ENCODE measurements around the gene EDIL3. TPM values are rescaled to one million over a fixed set of nuclear protein-coding genes. Genes with fewer than 3 reads are reported as not detected.

The EDIL3 gene
- total and polyA plus RNA-seq, 2 donors (not counting 1 experiment from before 2014, with no cell fraction given) = not detected

- H3K4me2 ChIP-seq (replicated peaks; ENCODE audit: low read depth, low read length, poor library complexity, severe bottlenecking) = no peak overlapping the region
- no peak for TF ChIP-seq CTCF (IDR thresholded peaks at IDR 0.05)
- TF ChIP-seq EZH2 (IDR thresholded peaks at IDR 0.05; ENCODE audit: borderline replicate concordance, insufficient read depth, low read depth, low read length, poor library complexity, severe bottlenecking) = no peak
Measured at GRCh38 chr5:84383816-84384603, 670 bp downstream of the EDIL3 start.

DNA sequence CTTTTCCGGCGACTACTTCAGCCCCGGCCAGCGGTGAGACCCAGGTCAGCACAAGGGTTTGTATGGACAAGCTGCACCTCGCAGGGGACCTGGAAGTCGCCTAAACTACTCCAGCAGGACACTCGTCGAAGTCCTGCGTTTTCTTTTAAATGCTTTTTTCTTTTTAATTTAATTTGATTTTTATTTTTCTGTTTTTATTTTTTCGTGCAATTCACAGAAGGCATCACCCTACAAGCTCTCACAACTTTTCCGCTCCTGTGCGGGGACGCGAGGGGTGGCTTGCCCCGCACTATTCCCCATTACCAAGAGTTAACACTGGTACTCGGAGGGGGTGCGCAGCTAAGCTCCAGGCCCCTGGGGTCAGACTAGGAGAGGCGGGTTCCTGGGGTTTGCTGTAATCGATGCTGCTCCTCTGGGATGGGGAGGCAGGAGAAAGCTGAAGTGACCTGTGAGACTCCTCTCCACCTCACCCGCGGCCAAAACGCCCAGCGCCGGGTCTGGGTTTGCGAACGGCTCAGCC is 1.3 kb downstream of the EDIL3 start:
- TF ChIP-seq CTCF (IDR thresholded peaks at IDR 0.05) = no peak
- no peak for TF ChIP-seq EZH2 (IDR thresholded peaks at IDR 0.05; ENCODE audit: borderline replicate concordance, insufficient read depth, low read depth, low read length, poor library complexity, severe bottlenecking)
- Histone ChIP-seq H3K27ac (ENCODE audit: low read length in 2 of 2) (no peak overlapping the region), H3K4me1 (ENCODE audit: control insufficient read depth in 2 of 2, insufficient read depth in 2 of 2, low read length in 2 of 2) (no peaks in the 10 kb centered on the region), H2AFZ (ENCODE audit: insufficient read depth, low read depth, low read length, poor library complexity, severe bottlenecking) (no peak overlapping the region), H3K4me2 (replicated peaks; ENCODE audit: low read depth, low read length, poor library complexity, severe bottlenecking) (no peak overlapping the region), H3K27me3 (replicated peaks in 1 of 4; ENCODE audit: control extremely low read depth in 1 of 4, control insufficient read depth in 3 of 4, insufficient read depth in 4 of 4, low read length in 3 of 4) (peaks cover 0 to 28% (median 9%) of the 10 kb centered on the region in 4 experiments), H4K20me1 (ENCODE audit: control insufficient read depth, insufficient read depth, low read length, poor library complexity, severe bottlenecking) (no peaks in the 10 kb centered on the region), H3K36me3 (replicated peaks in 1 of 2; ENCODE audit: control extremely low read depth in 1 of 2, control insufficient read depth in 1 of 2, extremely low read depth in 1 of 2, insufficient read depth in 2 of 2, low read length in 1 of 2) (no peaks in the 10 kb centered on the region), H3K4me3 (ENCODE audit: control extremely low read depth in 1 of 5, extremely low read depth in 1 of 5, insufficient read depth in 1 of 5, low read depth in 2 of 5, low read length in 4 of 5) (no peak overlapping the region), H3K9ac (ENCODE audit: low read length) (no peak overlapping the region), H3K79me2 (ENCODE audit: control insufficient read depth, insufficient read depth, low read length) (no peaks in the 10 kb centered on the region), H3K9me3 (ENCODE audit: control extremely low read depth in 1 of 3, control insufficient read depth in 2 of 3, insufficient read depth in 1 of 3, low read length in 2 of 3) (peaks cover 0 to 13% (median 0%) of the 10 kb centered on the region in 3 donors)
- intact Hi-C loops (cut with micrococcal nuclease) = no loop called here
- H3K4me3 Mint-ChIP-seq = no peak overlapping the region
- WGBS (ENCODE audit: insufficient coverage) = 3% methylated on average over 13 of the region's 26 CpGs
- DNase-seq = no peak
- H3K27ac Mint-ChIP-seq = no peak overlapping the region
- H3K27me3 Mint-ChIP-seq = peaks cover 39% of the 10 kb centered on the region
- no peaks in the 10 kb centered on the region for H3K4me1 Mint-ChIP-seq
- POLR2A ChIA-PET = no interaction called here
- CTCF ChIA-PET = no interaction called here
- ATAC-seq (ENCODE audit: low read depth) = no peak
- no peaks in the 10 kb centered on the region for H3K9me3 Mint-ChIP-seq (ENCODE audit: insufficient read depth)

More at GRCh38 chr5:84383816-84384603, 670 bp downstream of the EDIL3 start:
- ChIA-PET CTCF (no interaction called here), POLR2A (no interaction called here)
- Histone ChIP-seq H3K27me3 (replicated peaks in 1 of 4; ENCODE audit: control extremely low read depth in 1 of 4, control insufficient read depth in 3 of 4, insufficient read depth in 4 of 4, low read length in 3 of 4) (peaks cover 0 to 28% (median 9%) of the 10 kb centered on the region in 4 experiments), H3K27ac (ENCODE audit: low read length in 2 of 2) (no peak overlapping the region), H2AFZ (ENCODE audit: insufficient read depth, low read depth, low read length, poor library complexity, severe bottlenecking) (no peak overlapping the region), H3K36me3 (replicated peaks in 1 of 2; ENCODE audit: control extremely low read depth in 1 of 2, control insufficient read depth in 1 of 2, extremely low read depth in 1 of 2, insufficient read depth in 2 of 2, low read length in 1 of 2) (no peaks in the 10 kb centered on the region), H3K79me2 (ENCODE audit: control insufficient read depth, insufficient read depth, low read length) (no peaks in the 10 kb centered on the region), H3K9me3 (ENCODE audit: control extremely low read depth in 1 of 3, control insufficient read depth in 2 of 3, insufficient read depth in 1 of 3, low read length in 2 of 3) (peaks cover 0 to 13% (median 0%) of the 10 kb centered on the region in 3 donors), H3K4me3 (ENCODE audit: control extremely low read depth in 1 of 5, extremely low read depth in 1 of 5, insufficient read depth in 1 of 5, low read depth in 2 of 5, low read length in 4 of 5) (no peak overlapping the region), H3K9ac (ENCODE audit: low read length) (no peak overlapping the region), H4K20me1 (ENCODE audit: control insufficient read depth, insufficient read depth, low read length, poor library complexity, severe bottlenecking) (no peaks in the 10 kb centered on the region), H3K4me1 (ENCODE audit: control insufficient read depth in 2 of 2, insufficient read depth in 2 of 2, low read length in 2 of 2) (no peaks in the 10 kb centered on the region)
- no peak for DNase-seq
- H3K4me1 Mint-ChIP-seq = no peaks in the 10 kb centered on the region
- H3K4me3 Mint-ChIP-seq = no peak overlapping the region
- no peak overlapping the region for H3K27ac Mint-ChIP-seq
- ATAC-seq (ENCODE audit: low read depth) = no peak
- WGBS (ENCODE audit: insufficient coverage) = 5% methylated on average over 73 of the region's 73 CpGs
- H3K9me3 Mint-ChIP-seq (ENCODE audit: insufficient read depth) = no peaks in the 10 kb centered on the region
- intact Hi-C loops (cut with micrococcal nuclease) = no loop called here
- peaks cover 39% of the 10 kb centered on the region for H3K27me3 Mint-ChIP-seq

Data from B cell (primary cell).